ENCODE data around the gene TACC3.

GRCh38 chr4:1788254-1788973 is 67.1 kb downstream of the TACC3 start:
- TF ChIP-seq CTCF (IDR thresholded peaks at IDR 0.05) (no peak), POLR2A (IDR thresholded peaks at IDR 0.05) (no peak)

Data from Peyer's patch (tissue), 4 donors.